ENCODE data around the gene SOCS1.

GRCh38 chr16:11204513-11205047, 51.4 kb downstream of the SOCS1 start:
- TF ChIP-seq CTCF (IDR thresholded peaks at IDR 0.05) (no peak), POLR2A (IDR thresholded peaks at IDR 0.05; ENCODE audit: low read length) (no peak), REST (IDR thresholded peaks at IDR 0.05) (no peak), MYC (IDR thresholded peaks at IDR 0.05; ENCODE audit: borderline replicate concordance, low read length) (no peak), SREBF2 (IDR thresholded peaks at IDR 0.05) (no peak)
